ENCODE data around the gene ERLEC1. TPM values are rescaled to one million over a fixed set of nuclear protein-coding genes. Genes with fewer than 3 reads are reported as not detected.
A peak's percentile ranks its signal among the peaks of the same experiment; 100 is the strongest.

Gene ERLEC1
- total RNA-seq, 6 donors from 2014 or later, result 50.7 to 200 (median 143) TPM

- DNase-seq, result no peak
- Histone ChIP-seq H3K4me3 (no peak overlapping the region), H3K36me3 (peaks cover 4 to 44% (median 28%) of the 10 kb centered on the region in 4 donors), H3K4me1 (peaks cover 3 to 24% (median 12%) of the 10 kb centered on the region in 4 donors), H3K9me3 (no peaks in the 10 kb centered on the region), H3K27ac (peak overlapping the region in 2 of 4 donors; percentile 36 to 55), H3K27me3 (no peaks in the 10 kb centered on the region)
- 60 to 64% methylated on average over 3 of the region's 3 CpGs for WGBS, 2 donors
- peak; percentile 61 to 67 for ATAC-seq (ENCODE audit: low FRiP score in 2 of 2)
- TF ChIP-seq EP300 (IDR thresholded peaks at IDR 0.05), result peak in 2 of 4 donors; percentile 74 to 91
- no peak for TF ChIP-seq CTCF (IDR thresholded peaks at IDR 0.05)
- TF ChIP-seq POLR2AphosphoS5 (IDR thresholded peaks at IDR 0.05), result no peak
- peak in 1 of 4 donors; percentile 5 for TF ChIP-seq POLR2A (IDR thresholded peaks at IDR 0.05)
Measured at GRCh38 chr2:53793821-53794220, 7.0 kb downstream of the ERLEC1 start.

- DNase-seq (no peak), ATAC-seq (ENCODE audit: low FRiP score in 2 of 2) (no peak)
- TF ChIP-seq POLR2AphosphoS5 (IDR thresholded peaks at IDR 0.05) (no peak), EP300 (IDR thresholded peaks at IDR 0.05) (no peak), CTCF (IDR thresholded peaks at IDR 0.05) (no peak), POLR2A (IDR thresholded peaks at IDR 0.05) (no peak)
- H3K9me3 ChIP-seq, result no peaks in the 10 kb centered on the region
- H3K4me3 ChIP-seq, result no peak overlapping the region
- peaks cover 4 to 94% (median 34%) of the 10 kb centered on the region in 4 donors for H3K36me3 ChIP-seq
- H3K27ac ChIP-seq, result no peak overlapping the region
- no peaks in the 10 kb centered on the region for H3K27me3 ChIP-seq
- H3K4me1 ChIP-seq, result peaks cover 0 to 5% (median 0%) of the 10 kb centered on the region in 4 donors
Measured at GRCh38 chr2:53801547-53801946, 14.7 kb downstream of the ERLEC1 start.

GRCh38 chr2:53802617-53803151 lies 15.8 kb downstream of the ERLEC1 start:
- Histone ChIP-seq H3K36me3 (peaks cover 0 to 96% (median 35%) of the 10 kb centered on the region in 4 donors), H3K9me3 (no peaks in the 10 kb centered on the region), H3K27ac (peak overlapping the region in 2 of 4 donors; percentile 5 to 14), H3K4me3 (no peak overlapping the region), H3K27me3 (no peaks in the 10 kb centered on the region), H3K4me1 (peaks cover 0 to 5% (median 0%) of the 10 kb centered on the region in 4 donors)
- WGBS, 2 donors, result 59 to 65% methylated on average over 7 of the region's 7 CpGs
- ATAC-seq (ENCODE audit: low FRiP score in 2 of 2) (no peak), DNase-seq (no peak)
- TF ChIP-seq CTCF (IDR thresholded peaks at IDR 0.05) (no peak), POLR2AphosphoS5 (IDR thresholded peaks at IDR 0.05) (no peak), POLR2A (IDR thresholded peaks at IDR 0.05) (no peak), EP300 (IDR thresholded peaks at IDR 0.05) (no peak)

- no peak overlapping the region for H3K4me3 ChIP-seq
- TF ChIP-seq EP300 (IDR thresholded peaks at IDR 0.05), result no peak
- TF ChIP-seq CTCF (IDR thresholded peaks at IDR 0.05), result no peak
- no peak for TF ChIP-seq POLR2AphosphoS5 (IDR thresholded peaks at IDR 0.05)
- TF ChIP-seq POLR2A (IDR thresholded peaks at IDR 0.05), result no peak
- no peaks in the 10 kb centered on the region for H3K4me1 ChIP-seq
- no peaks in the 10 kb centered on the region for H3K9me3 ChIP-seq
- peaks cover 15 to 99% (median 61%) of the 10 kb centered on the region in 4 donors for H3K36me3 ChIP-seq
- ATAC-seq (ENCODE audit: low FRiP score in 2 of 2) (no peak), DNase-seq (no peak)
- no peak overlapping the region for H3K27ac ChIP-seq
- no peaks in the 10 kb centered on the region for H3K27me3 ChIP-seq
- WGBS, 2 donors, result 81 to 82% methylated on average over 3 of the region's 3 CpGs
Measured at GRCh38 chr2:53811601-53812000, 24.8 kb downstream of the ERLEC1 start.

- H3K4me3 ChIP-seq, result no peak overlapping the region
- H3K4me1 ChIP-seq, result no peaks in the 10 kb centered on the region
- no peak for TF ChIP-seq EP300 (IDR thresholded peaks at IDR 0.05)
- TF ChIP-seq POLR2AphosphoS5 (IDR thresholded peaks at IDR 0.05), result no peak
- TF ChIP-seq CTCF (IDR thresholded peaks at IDR 0.05), result no peak
- DNase-seq (no peak), ATAC-seq (ENCODE audit: low FRiP score in 2 of 2) (no peak)
- peaks cover 15 to 98% (median 64%) of the 10 kb centered on the region in 4 donors for H3K36me3 ChIP-seq
- no peaks in the 10 kb centered on the region for H3K9me3 ChIP-seq
- no peaks in the 10 kb centered on the region for H3K27me3 ChIP-seq
- no peak overlapping the region for H3K27ac ChIP-seq
Measured at GRCh38 chr2:53813151-53813550, 26.3 kb downstream of the ERLEC1 start.

All from upper lobe of left lung (tissue), 6 donors.